SW480 (cell line): ENCODE measurements around the gene LIF.

Source experiments
- DNase-seq: peaks from one replicate; pipeline ENCODE4 v3.0.0-alpha.2; 2016; ENCODE audit warnings: low spot score

LIF gene

GRCh38 chr22:30262917-30263741 lies 16.6 kb upstream of the LIF start:
- DNase-seq: no peak

- no peak for DNase-seq
Measured at GRCh38 chr22:30262112-30262511, 15.6 kb upstream of the LIF start.

GRCh38 chr22:30261134-30261533 lies 14.6 kb upstream of the LIF start:
- no peak for DNase-seq

GRCh38 chr22:30260682-30261081 lies 14.1 kb upstream of the LIF start:
- DNase-seq: no peak

- DNase-seq: no peak
Measured at GRCh38 chr22:30260276-30260675, 13.7 kb upstream of the LIF start.

GRCh38 chr22:30254314-30254713 lies 7.8 kb upstream of the LIF start:
- peak; percentile 39 for DNase-seq

GRCh38 chr22:30253205-30253852 lies 6.8 kb upstream of the LIF start:
- peak; percentile 91 for DNase-seq

- peak; percentile 92 for DNase-seq
Measured at GRCh38 chr22:30252411-30253204, 6.0 kb upstream of the LIF start.

- no peak for DNase-seq
Measured at GRCh38 chr22:30251711-30252110, 5.2 kb upstream of the LIF start.

GRCh38 chr22:30250661-30251267 lies 4.2 kb upstream of the LIF start:
- peak; percentile 86 for DNase-seq

- no peak for DNase-seq
Measured at GRCh38 chr22:30250039-30250565, 3.5 kb upstream of the LIF start.

- DNase-seq: peak; percentile 53
Measured at GRCh38 chr22:30249049-30250038, 2.8 kb upstream of the LIF start.

- no peak for DNase-seq
Measured at GRCh38 chr22:30248484-30248883, 1.9 kb upstream of the LIF start.

- peak; percentile 57 for DNase-seq
Measured at GRCh38 chr22:30247974-30248373, 1.4 kb upstream of the LIF start.

- no peak for DNase-seq
Measured at GRCh38 chr22:30247561-30247960, 1.0 kb upstream of the LIF start.

- peak; percentile 57 for DNase-seq
Measured at GRCh38 chr22:30246814-30247376, 336 bp upstream of the LIF start.

GRCh38 chr22:30245181-30245984 lies 1.2 kb downstream of the LIF start:
- peak; percentile 47 for DNase-seq

- no peak for DNase-seq
Measured at GRCh38 chr22:30244641-30245040, 1.9 kb downstream of the LIF start.

GRCh38 chr22:30244066-30244465 lies 2.5 kb downstream of the LIF start:
- DNase-seq: no peak

- no peak for DNase-seq
Measured at GRCh38 chr22:30243661-30244060, 2.9 kb downstream of the LIF start.
